Upper lobe of left lung (tissue), 4 donors: Measurements from ENCODE around the gene BTN3A1.

Experiments used
- POLR2A ChIP-seq, 4 donors: fragments of 450-650 bp; IDR thresholded peaks; one replicate each; pipeline ENCODE4 v1.5.1; 2016 to 2017; ENCODE audit warnings: antibody characterized with exemption in 4 of 4, mild to moderate bottlenecking in 2 of 4
- POLR2AphosphoS5 ChIP-seq, 2 donors: sonication (generic); formaldehyde crosslinking; IDR thresholded peaks; one replicate each; pipeline ENCODE4 v1.5.1; 2017; ENCODE audit warnings: antibody characterized with exemption in 2 of 2
- TF ChIP-seq, protein P1 (sequence below), 6 experiments: fragments of 450-650 bp in 4 of 6; fragments of 200-600 bp in 2 of 6; sonication (generic) in 2 of 6; IDR thresholded peaks; one replicate each; pipeline ENCODE4 v1.5.1; 2016 to 2019; ENCODE audit warnings: antibody characterized with exemption in 6 of 6

DNA sequence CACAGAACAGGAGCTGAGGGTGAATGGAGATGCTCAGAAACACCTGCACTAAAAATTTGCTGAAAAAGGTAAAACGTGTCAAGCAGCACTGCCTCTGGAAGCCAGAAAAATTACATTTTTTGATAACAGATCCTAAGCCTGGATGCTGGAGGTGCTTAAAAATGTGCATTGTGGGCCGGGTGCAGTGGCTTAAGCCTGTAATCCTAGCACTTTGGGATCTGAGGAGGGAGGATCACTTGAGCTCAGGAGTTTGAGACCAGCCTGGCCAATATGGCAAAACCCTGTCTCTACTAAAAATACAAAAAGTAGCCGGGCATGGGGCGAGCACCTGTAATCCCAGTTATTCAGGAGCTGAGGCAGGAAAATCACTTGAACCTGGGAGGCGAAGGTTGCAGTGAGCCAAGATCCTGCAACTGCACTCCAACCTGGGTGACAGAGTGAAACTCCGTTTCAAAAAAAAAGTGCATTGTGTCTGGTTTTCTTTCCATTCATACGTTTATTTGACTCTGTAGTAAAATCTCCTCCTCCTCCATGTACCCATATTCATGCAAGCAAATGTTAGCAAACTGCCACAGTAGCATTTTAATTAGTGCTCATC is 587 bp upstream of the BTN3A1 start:
- TF ChIP-seq POLR2A (IDR thresholded peaks at IDR 0.05) = no peak
- TF ChIP-seq POLR2AphosphoS5 (IDR thresholded peaks at IDR 0.05) = no peak
- TF ChIP-seq, protein P1, sequence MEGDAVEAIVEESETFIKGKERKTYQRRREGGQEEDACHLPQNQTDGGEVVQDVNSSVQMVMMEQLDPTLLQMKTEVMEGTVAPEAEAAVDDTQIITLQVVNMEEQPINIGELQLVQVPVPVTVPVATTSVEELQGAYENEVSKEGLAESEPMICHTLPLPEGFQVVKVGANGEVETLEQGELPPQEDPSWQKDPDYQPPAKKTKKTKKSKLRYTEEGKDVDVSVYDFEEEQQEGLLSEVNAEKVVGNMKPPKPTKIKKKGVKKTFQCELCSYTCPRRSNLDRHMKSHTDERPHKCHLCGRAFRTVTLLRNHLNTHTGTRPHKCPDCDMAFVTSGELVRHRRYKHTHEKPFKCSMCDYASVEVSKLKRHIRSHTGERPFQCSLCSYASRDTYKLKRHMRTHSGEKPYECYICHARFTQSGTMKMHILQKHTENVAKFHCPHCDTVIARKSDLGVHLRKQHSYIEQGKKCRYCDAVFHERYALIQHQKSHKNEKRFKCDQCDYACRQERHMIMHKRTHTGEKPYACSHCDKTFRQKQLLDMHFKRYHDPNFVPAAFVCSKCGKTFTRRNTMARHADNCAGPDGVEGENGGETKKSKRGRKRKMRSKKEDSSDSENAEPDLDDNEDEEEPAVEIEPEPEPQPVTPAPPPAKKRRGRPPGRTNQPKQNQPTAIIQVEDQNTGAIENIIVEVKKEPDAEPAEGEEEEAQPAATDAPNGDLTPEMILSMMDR (IDR thresholded peaks at IDR 0.05) = no peak
